Dedifferentiated amniotic fluid mesenchymal stem cell (primary cell): ENCODE results near the gene BICRAL.
A peak's percentile ranks its signal among the peaks of the same experiment; 100 is the strongest.
"Not testable (repeated sequence)": the region's sequence is repeated elsewhere in the genome, so short reads cannot be mapped to it uniquely, and the experiment has no call there.

Experiments used
- DNase-seq: peaks from one replicate; pipeline ENCODE4 v3.0.0-alpha.2; 2016; ENCODE audit errors: extremely low spot score

The BICRAL gene

GRCh38 chr6:42764911-42765648, 16.8 kb upstream of the BICRAL start:
- no peak for DNase-seq

DNA sequence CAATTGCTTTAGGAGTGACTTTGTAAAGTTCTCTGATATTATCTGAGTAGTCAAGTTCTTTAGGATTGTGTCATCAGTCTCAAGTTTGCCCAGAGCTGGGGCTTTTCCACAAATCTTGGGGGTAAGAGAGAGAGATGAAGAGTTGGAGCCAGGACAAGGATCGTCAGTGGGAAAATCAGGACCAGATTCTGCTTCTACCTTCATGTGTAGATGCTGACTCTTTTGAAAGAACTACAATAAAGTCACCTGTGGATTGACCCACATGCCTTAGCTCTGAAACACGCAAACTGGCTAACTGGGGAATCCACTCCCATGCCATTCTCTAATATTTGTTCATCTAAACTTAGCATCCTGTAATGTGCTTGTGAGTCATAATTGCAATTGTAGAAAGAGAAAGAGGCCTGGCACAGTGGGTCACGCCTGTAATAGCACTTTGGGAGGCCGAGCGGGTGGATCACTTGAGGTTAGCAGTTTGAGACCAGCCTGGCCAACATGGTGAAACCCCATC, 15.6 kb upstream of the BICRAL start:
- peak; percentile 52 for DNase-seq

DNA sequence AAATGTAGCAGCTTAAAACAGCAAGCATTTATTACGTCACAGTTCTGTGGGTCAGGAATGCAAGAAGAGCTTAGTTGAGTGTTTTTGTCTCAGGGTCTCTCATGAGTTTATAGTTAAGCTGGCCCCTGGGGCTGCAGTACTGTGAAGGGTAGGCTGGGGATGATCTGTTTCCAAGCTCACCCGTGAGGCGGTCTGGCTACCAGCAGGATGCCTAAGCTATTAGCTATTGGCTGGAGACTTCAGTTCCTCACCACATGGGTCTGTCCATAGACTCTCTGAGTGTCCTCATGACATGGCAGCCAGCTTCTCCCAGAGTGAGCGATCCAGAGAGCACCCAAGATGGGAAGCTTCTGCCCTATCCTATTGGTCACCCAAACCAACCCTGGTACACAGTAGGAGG, 12.8 kb upstream of the BICRAL start:
- no peak for DNase-seq

- DNase-seq: no peak
These were observed 12.0 kb upstream of the BICRAL start for GRCh38 chr6:42769836-42770235.

GRCh38 chr6:42771741-42772100, 10.1 kb upstream of the BICRAL start:
- no peak for DNase-seq

- no peak for DNase-seq
These were observed 7.7 kb upstream of the BICRAL start for GRCh38 chr6:42774201-42774600.

- DNase-seq: not testable (repeated sequence)
These were observed 6.9 kb upstream of the BICRAL start for GRCh38 chr6:42774821-42775487.

DNA sequence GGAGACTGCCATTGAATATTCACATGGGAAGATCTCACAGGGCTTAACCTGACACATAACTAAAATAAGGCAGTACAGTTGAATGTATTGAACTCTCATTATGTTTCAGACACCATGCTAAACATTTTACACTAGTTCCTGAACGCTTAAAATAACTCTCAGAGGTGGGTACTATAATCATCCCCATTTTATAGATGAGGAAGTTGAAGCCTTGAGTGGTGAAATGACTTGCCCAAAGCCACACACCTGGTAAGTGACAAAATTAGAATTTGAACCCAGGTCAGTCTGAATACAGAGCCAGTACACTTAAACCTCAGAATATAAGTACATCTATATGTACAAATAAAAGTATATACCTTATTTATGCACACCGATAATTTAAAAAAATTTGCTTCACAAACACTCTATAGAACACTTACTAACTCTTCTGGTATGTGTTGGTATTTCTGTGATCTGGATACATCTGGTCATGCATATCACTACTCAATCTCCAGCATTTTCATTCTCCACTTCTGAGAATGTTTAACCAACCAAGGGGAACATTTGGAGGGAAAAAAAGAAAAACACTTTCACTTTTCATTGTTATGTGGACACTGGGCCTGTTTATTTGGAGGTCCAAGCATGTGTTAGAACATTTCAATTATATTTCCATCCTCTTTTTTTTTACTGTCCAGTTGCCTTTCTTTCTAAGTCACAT, 4.6 kb upstream of the BICRAL start:
- peak; percentile 46 for DNase-seq

- DNase-seq: no peak
These were observed 3.7 kb upstream of the BICRAL start for GRCh38 chr6:42778122-42778521.

GRCh38 chr6:42779521-42779920, 2.3 kb upstream of the BICRAL start:
- no peak for DNase-seq

DNA sequence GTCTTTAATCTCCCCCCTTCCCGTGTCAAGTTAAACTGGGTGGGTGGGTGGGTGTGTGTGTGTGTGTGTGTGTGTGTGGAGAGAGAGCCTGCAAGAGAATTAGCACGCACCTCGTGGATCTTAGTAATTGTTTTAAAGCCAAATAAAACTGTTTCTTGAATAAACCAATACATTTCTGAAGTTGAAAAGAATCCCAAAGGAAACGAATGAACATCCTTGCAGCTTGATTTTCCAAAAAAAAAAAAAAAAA, 381 bp upstream of the BICRAL start:
- peak; percentile 15 for DNase-seq

DNA sequence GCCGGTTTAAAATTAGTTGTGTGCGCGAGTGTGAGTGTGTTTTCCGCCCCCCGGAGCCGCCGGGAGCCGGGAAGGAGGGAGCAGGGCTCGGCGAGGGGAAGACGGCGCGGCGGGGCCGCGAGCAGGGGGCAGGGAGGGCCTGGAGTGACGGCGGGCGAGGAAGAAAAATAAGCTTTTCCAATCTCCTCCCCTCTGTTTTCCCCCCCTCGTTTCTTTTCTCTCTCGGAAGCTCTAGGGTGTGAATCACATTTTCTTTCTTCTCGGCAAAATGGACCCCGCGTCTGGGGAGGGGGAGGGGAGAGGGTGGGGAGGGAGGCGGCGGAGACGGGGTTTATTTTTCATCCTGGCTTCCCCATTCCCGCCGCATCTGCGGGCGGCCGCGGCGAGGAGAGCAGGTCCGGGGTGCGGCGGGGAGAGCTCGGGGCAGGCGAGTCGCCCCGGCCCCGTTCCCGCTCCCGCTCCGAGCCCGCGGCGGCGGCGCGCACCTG, 881 bp downstream of the BICRAL start:
- DNase-seq: peak; percentile 73

DNA sequence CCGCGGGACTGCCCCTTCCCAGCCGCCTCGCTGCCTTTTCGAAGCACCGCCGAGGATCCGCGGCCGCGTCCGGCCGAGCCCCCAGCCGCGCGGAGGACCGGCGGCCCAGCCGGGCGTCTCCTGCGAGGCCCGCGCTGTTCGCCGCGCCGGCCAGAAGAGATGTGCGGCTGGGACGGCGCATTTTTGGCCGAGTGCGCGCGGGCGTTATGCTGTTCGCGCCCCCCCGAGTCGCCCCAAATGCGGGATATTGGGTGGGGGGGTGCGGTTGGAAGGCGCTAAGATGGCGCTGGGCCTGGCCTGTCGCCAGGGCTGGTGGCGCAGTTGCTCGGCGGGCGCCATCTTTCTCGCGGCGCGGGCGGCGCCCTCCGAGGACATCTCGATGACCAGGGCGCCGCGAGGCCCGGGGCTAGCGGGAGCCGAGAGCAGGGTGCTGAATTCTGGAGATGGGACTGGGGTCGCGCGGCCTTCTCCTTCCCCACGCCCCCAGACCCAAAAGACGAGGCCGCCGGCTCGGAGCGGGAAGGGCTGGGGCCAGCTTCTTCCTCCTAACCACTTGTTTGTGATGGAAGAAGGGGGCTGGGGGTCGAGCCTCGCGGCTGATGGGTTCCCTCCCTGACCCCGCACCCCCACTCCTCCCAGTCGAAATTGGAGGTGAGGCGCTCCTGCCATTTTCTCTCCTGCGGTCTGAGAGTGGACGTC, 1.5 kb downstream of the BICRAL start:
- DNase-seq: peak; percentile 15

DNA sequence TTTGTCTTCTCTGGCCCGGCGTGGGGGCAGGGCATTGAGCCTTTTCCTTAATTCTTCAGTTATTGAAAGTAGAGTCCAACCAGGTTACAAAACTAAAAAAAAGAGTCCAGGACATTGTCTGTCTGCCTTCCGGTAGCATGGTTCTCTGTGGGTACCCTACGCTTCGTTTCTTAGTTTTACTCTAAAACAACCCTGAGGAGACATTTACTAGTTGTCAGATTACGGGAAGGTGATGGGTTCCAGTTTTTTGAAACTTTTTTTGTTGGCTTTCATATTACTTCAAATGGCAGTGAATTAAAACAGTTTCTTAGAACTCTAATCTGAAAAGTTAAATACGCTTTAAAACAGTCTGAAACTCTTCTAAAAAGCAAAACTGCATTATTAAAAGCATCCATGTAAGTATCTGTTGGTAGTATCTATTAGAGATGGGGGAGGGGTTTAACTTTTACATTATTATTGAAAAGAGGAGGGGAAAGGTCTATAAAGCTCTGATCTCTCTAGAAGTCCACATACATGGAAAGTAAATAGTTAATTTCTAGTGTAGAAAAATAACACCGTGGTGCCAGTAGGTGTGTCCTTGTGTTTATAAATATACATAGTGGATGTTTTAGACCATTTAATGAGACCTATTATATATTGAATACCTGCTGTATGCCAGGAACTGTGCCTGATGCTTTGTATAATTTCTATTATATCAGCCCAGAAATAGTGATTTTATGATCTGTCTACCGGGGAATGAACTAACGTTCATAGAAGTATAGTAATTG, 2.2 kb downstream of the BICRAL start:
- no peak for DNase-seq

- DNase-seq: no peak
These were observed 3.1 kb downstream of the BICRAL start for GRCh38 chr6:42784717-42785498.

DNA sequence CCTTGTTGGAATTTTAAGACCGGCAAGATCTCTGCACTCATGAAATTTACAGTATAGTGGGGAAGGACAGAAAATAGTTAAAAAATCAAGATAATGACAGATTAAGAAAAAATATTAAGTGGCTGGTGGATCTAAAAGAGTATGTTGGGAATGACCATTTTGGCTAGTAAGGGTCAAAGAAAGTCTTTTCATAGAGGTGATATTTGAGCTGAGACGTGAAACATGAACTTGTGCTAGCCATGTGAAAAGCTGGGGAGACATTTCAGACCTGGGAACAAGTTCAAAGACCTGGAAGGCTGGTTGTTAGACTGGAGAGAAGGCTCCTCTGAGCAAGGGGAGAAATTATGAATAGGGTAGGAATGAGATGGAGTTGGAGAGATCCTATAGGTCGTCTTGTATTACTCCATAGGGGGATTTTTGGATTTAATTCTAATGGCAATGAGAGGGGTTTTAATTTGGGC, 4.7 kb downstream of the BICRAL start:
- DNase-seq: no peak

- no peak for DNase-seq
These were observed 5.2 kb downstream of the BICRAL start for GRCh38 chr6:42787063-42787472.

GRCh38 chr6:42788671-42789070, 6.8 kb downstream of the BICRAL start:
- DNase-seq: no peak

DNA sequence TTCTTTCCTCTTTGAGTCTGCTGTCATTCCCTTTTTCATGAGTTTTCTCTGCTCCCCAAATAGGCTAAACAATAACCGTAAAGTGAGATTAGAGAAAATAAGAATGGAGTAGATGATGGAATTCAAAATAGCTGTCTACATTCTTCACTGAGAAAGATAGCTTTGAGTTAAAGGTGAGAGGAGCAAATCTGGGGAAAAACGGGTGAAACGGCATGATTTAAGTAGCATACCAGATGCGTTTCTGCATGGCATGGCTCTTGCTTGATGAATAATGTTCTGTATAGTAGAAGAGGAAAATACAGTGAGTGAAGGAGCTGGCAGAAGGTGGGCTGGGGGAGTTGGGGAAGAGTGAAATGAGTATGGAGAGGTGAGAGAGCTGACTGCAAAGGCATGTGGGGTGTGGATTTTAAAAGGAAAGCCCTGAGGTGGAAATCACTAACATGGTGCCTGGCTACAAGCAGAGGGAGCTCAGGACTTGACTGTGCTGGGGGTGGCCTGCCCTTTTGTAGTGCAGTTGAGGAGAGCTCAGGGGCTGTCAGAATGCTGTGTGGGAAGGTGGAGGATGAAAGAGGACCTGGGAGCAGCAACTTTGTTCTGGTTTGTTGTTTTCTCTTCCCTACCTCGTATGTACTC, 8.8 kb downstream of the BICRAL start:
- no peak for DNase-seq

- DNase-seq: no peak
These were observed 10.0 kb downstream of the BICRAL start for GRCh38 chr6:42791706-42792320.
